IPS DF 6.9 (cell line): ENCODE measurements around the gene CRISPLD2.
A peak's percentile ranks its signal among the peaks of the same experiment; 100 is the strongest.

Experiments
- DNase-seq: peaks from one replicate; pipeline ENCODE4 v3.0.0-alpha.2; 2013; ENCODE audit warnings: low read depth, low spot score
- H3K27ac ChIP-seq: one replicate; pipeline ENCODE4 v1.5.1; 2013; ENCODE audit warnings: low read length, control low read depth
- H3K27me3 ChIP-seq: 2 replicates; pipeline ENCODE4 v1.6.1; 2013; ENCODE audit warnings: mild to moderate bottlenecking, low read length; ENCODE audit not compliant: control insufficient read depth, insufficient read depth
- H3K36me3 ChIP-seq: 2 replicates; pipeline ENCODE4 v1.6.1; 2013; ENCODE audit warnings: low read length; ENCODE audit not compliant: control insufficient read depth, insufficient read depth
- H3K4me1 ChIP-seq: 2 replicates; pipeline ENCODE4 v1.6.1; 2013; ENCODE audit warnings: low read length; ENCODE audit not compliant: control insufficient read depth, insufficient read depth
- H3K4me3 ChIP-seq: 2 replicates; pipeline ENCODE4 v1.5.1; 2013; ENCODE audit warnings: mild to moderate bottlenecking, low read length
- H3K9me3 ChIP-seq: 2 replicates; pipeline ENCODE4 v1.6.1; 2013; ENCODE audit warnings: low read length, inconsistent platforms; ENCODE audit not compliant: control insufficient read depth, insufficient read depth
- WGBS: extraction: QIAGEN DNeasy Blood & Tissue Kit; methylation state at CpG from one replicate; pipeline ENCODE4 v1.1.7; 2013; ENCODE audit warnings: mixed read lengths, missing lambda C conversion rate; ENCODE audit not compliant: insufficient read length, insufficient coverage; 5-methylcytosine and 5-hydroxymethylcytosine counted together

The CRISPLD2 gene

DNA sequence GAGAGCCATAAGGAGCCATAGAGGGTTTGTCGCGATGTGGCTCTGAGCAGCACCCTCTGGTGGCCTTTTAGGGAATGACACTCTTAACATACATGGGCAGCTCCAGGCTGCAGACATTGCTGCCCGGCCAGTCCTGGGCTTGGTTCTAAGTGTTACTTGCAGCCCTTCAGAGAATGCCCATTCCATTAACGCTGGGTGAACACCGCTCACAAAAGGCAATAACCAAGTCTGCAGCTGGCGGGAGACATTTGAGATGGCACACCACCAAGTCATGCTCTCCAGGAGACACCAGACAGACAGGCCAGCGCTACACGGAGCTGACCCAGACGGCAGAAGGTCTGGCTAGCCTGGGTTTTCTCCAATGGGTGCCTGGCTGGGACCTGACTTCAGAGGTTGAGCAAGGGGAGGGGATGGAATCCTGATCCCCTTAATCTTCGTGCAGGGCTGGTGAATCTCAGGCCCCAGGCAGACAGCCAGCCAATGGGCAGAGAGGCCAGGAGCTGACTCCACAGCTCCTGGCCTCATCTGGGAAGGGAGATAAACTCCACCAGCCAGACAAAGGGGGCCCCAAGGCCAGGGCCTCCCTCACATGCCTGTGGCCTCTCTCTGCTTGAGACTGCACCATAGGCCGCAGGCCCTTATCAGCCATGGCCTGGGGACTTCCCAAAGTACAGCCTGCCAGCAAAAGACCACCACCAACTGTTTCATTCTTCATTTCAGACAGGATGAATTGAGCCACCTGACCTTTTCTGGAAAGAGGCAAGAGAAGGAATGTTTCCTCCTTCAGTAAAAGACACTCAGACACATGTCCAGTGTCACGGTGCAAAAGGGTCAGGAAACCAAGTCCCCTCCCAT is 132.8 kb downstream of the CRISPLD2 start:
- Histone ChIP-seq H3K9me3 (no peaks in the 10 kb centered on the region), H3K27ac (no peak overlapping the region), H3K36me3 (no peaks in the 10 kb centered on the region), H3K4me3 (no peak overlapping the region), H3K4me1 (no peaks in the 10 kb centered on the region), H3K27me3 (no peaks in the 10 kb centered on the region)
- WGBS = no CpG with 5 or more reads among the region's 12 CpGs
- DNase-seq = peak; percentile 82

DNA sequence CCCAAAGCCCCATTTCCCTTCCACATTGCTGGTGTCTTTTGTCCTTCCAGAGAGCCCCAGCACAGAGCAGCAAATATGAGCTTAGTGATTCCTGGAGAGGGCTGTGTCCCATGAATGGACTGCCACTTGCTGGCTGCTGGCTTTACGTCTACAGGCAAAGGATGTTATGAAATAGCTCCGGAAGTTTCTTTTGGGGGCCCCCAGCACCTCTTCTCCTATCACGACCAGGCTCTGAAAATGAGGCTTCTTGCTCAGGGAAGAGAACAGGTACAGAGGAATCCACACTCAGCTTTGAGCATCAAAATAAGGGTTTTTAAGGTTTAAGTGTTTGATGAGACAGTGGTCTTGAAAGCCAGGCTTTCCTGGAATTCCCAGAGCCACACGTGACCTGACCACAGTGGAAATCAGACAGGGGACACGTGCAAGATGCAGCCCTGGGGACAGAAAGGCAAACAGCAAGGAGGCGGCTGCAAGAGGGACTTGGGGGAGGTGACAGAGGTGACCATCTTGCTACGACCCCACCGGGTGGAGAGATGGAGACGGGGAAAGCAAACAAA is 133.5 kb downstream of the CRISPLD2 start:
- Histone ChIP-seq H3K9me3 (no peaks in the 10 kb centered on the region), H3K27ac (no peak overlapping the region), H3K4me1 (no peaks in the 10 kb centered on the region), H3K27me3 (no peaks in the 10 kb centered on the region), H3K4me3 (no peak overlapping the region), H3K36me3 (no peaks in the 10 kb centered on the region)
- no peak for DNase-seq
- no CpG with 5 or more reads among the region's 9 CpGs for WGBS

DNA sequence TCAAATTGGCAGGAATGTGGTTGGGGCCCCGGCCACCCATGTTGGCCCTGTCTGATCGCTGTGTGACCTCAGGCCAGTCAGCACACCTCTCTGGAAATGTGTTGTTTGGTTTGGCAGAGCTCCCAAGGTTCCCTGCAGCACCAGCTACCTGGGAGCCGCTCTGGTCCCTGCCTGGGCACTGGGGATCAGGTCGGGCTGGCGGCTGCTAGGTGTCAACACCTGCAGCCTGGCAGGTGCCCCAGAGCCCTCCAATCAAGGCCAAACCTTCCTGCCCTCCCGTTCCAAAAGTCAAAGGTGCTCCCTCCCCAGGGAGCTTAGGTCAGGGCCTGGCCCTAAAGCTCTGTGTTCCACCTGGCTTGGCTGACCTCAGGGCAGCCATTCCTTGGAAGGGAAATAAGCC is 135.6 kb downstream of the CRISPLD2 start:
- Histone ChIP-seq H3K27ac (no peak overlapping the region), H3K27me3 (no peaks in the 10 kb centered on the region), H3K4me3 (no peak overlapping the region), H3K9me3 (no peaks in the 10 kb centered on the region), H3K36me3 (no peaks in the 10 kb centered on the region), H3K4me1 (no peaks in the 10 kb centered on the region)
- no peak for DNase-seq
- WGBS = no CpG with 5 or more reads among the region's 6 CpGs

DNA sequence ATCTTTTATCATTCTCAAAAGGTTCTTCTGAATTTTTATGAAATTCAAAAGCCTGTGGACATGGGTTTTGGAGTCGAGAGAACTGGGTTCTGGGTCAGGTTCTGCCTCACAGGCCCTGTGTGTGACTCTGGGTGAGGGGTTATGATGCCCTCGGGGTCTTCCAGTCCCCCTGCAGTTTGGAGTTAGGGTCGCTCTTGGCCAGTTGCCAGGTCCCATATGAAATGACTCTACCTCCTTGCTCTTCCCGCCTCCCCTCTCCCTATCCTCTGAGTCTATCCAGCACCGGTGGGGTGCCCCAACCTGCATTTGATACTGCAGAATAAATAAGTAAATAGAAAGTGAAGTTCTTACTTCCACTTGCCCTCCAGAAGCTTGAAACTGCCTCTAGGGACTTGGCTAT is 137.4 kb downstream of the CRISPLD2 start:
- no peak for DNase-seq
- WGBS = no CpG with 5 or more reads among the region's 5 CpGs
- Histone ChIP-seq H3K4me1 (no peaks in the 10 kb centered on the region), H3K9me3 (no peaks in the 10 kb centered on the region), H3K27me3 (no peaks in the 10 kb centered on the region), H3K36me3 (no peaks in the 10 kb centered on the region), H3K4me3 (no peak overlapping the region), H3K27ac (no peak overlapping the region)

DNA sequence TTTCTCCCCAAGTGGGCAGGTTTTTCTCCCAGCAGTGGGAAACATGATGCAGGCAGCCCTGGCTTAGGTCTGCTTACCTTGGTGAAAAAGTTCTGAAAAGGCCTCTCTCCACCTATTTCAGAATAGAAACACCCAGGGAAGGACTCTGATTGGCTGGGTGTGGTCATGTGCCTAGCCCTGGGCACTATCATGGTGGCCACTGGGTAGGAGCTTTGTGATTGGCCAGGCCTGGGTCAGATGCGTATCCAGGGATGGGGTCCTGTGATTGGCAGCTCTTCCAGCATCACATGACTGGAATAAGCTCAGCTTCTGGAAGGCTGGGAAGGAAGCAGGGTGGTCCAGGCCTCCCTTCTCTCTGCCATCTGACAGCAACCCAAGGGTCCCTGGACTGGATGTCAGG is 138.0 kb downstream of the CRISPLD2 start:
- no peaks in the 10 kb centered on the region for H3K27me3 ChIP-seq
- no peaks in the 10 kb centered on the region for H3K36me3 ChIP-seq
- WGBS = no CpG with 5 or more reads among the region's 1 CpG
- DNase-seq = no peak
- no peak overlapping the region for H3K4me3 ChIP-seq
- no peaks in the 10 kb centered on the region for H3K4me1 ChIP-seq
- no peak overlapping the region for H3K27ac ChIP-seq
- H3K9me3 ChIP-seq = no peaks in the 10 kb centered on the region
